ENCODE measurements around the gene SERPINB12.

DNA sequence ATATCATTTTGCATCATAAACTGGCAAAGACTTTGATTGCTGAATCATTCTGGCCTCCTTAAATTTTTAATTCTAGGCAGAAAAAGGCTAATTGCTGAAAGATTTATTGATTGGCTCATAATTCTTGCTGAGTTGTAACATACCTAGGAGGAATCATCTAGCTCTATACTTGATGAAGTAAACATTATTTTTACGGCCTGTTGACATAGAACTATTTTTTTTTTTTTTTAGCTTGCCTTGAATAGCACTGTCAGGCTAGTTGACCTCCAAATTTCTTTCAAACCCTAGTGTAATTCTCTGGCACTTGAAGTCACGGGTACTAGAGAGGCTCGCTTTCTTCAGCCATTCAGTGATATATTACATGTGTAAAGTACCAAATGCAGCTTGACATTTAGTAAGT, 2.8 kb downstream of the SERPINB12 start:
- TF ChIP-seq, protein P1, sequence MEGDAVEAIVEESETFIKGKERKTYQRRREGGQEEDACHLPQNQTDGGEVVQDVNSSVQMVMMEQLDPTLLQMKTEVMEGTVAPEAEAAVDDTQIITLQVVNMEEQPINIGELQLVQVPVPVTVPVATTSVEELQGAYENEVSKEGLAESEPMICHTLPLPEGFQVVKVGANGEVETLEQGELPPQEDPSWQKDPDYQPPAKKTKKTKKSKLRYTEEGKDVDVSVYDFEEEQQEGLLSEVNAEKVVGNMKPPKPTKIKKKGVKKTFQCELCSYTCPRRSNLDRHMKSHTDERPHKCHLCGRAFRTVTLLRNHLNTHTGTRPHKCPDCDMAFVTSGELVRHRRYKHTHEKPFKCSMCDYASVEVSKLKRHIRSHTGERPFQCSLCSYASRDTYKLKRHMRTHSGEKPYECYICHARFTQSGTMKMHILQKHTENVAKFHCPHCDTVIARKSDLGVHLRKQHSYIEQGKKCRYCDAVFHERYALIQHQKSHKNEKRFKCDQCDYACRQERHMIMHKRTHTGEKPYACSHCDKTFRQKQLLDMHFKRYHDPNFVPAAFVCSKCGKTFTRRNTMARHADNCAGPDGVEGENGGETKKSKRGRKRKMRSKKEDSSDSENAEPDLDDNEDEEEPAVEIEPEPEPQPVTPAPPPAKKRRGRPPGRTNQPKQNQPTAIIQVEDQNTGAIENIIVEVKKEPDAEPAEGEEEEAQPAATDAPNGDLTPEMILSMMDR (IDR thresholded peaks at IDR 0.05) = no peak
- TF ChIP-seq POLR2A (IDR thresholded peaks at IDR 0.05) = no peak

All from body of pancreas (tissue), 4 donors.